IPS-15b (cell line): ENCODE measurements around the gene SETD4.

ENCODE experiments used
- H3K27me3 ChIP-seq: one replicate; pipeline ENCODE4 v1.6.1; 2013; ENCODE audit warnings: low read length; ENCODE audit not compliant: control insufficient read depth, insufficient read depth
- H3K36me3 ChIP-seq: one replicate; pipeline ENCODE4 v1.6.1; 2013; ENCODE audit warnings: low read length; ENCODE audit not compliant: control insufficient read depth, insufficient read depth
- H3K4me1 ChIP-seq: one replicate; pipeline ENCODE4 v1.6.1; 2013; ENCODE audit warnings: mild to moderate bottlenecking, low read length; ENCODE audit not compliant: control insufficient read depth, insufficient read depth
- H3K4me3 ChIP-seq: one replicate; pipeline ENCODE4 v1.5.1; 2013; ENCODE audit warnings: low read depth, low read length
- H3K9ac ChIP-seq: one replicate; pipeline ENCODE4 v1.6.1; 2013; ENCODE audit warnings: low read depth, mild to moderate bottlenecking, low read length
- H3K9me3 ChIP-seq: one replicate; pipeline ENCODE4 v1.6.1; 2013; ENCODE audit warnings: mild to moderate bottlenecking, low read length; ENCODE audit not compliant: control insufficient read depth, insufficient read depth

Gene SETD4

GRCh38 chr21:36038701-36039497 is 21.4 kb downstream of the SETD4 start:
- Histone ChIP-seq H3K27me3 (no peaks in the 10 kb centered on the region), H3K4me3 (no peak overlapping the region), H3K36me3 (peaks cover 46% of the 10 kb centered on the region), H3K9ac (no peak overlapping the region), H3K4me1 (peaks cover 2% of the 10 kb centered on the region), H3K9me3 (no peaks in the 10 kb centered on the region)

- Histone ChIP-seq H3K9ac (no peak overlapping the region), H3K27me3 (no peaks in the 10 kb centered on the region), H3K4me3 (no peak overlapping the region), H3K36me3 (peaks cover 35% of the 10 kb centered on the region), H3K4me1 (peaks cover 2% of the 10 kb centered on the region), H3K9me3 (no peaks in the 10 kb centered on the region)
These were observed 24.9 kb downstream of the SETD4 start for GRCh38 chr21:36035381-36035791.

- Histone ChIP-seq H3K27me3 (no peaks in the 10 kb centered on the region), H3K9ac (no peak overlapping the region), H3K9me3 (no peaks in the 10 kb centered on the region), H3K4me1 (peaks cover 2% of the 10 kb centered on the region), H3K4me3 (no peak overlapping the region), H3K36me3 (peaks cover 28% of the 10 kb centered on the region)
These were observed 26.0 kb downstream of the SETD4 start for GRCh38 chr21:36034211-36034913.

DNA sequence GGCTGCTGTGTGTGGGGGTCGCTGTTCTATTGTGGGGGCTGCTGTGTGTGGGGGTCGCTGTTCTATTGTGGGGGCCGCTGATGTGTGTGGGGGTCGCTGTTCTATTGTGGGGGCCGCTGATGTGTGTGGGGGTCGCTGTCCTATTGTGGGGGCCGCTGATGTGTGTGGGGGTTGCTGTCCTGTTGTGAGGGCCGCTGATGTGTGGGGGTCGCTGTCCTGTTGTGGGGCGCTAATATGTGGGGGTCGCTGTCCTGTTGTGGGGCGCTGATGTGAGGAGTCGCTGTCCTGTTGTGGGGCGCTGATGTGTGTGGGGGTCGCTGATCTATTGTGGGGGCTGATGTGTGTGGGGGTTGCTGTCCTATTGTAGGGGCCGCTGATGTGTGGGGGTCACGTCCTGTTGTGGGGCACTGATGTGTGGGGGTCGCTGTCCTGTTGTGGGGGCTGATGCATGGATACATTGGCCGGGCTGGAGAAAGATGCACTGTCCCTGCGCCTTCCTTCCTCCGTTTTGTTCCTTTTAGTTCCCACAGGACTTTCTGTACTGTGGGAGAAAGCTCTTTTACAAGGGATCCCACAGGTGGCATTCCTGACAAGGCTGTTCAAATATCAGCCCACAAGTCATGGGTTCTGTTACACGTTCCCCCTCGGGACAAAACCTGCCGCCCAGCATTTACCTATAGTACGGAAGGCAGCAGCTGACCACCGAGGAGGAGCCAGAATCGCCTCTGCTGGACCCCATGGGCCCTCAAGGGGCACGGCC is 27.5 kb downstream of the SETD4 start:
- H3K9me3 ChIP-seq, result no peaks in the 10 kb centered on the region
- H3K4me3 ChIP-seq, result no peak overlapping the region
- no peaks in the 10 kb centered on the region for H3K27me3 ChIP-seq
- peaks cover 17% of the 10 kb centered on the region for H3K36me3 ChIP-seq
- no peaks in the 10 kb centered on the region for H3K4me1 ChIP-seq
- no peak overlapping the region for H3K9ac ChIP-seq

- Histone ChIP-seq H3K4me1 (no peaks in the 10 kb centered on the region), H3K9ac (no peak overlapping the region), H3K27me3 (no peaks in the 10 kb centered on the region), H3K9me3 (no peaks in the 10 kb centered on the region), H3K36me3 (peaks cover 11% of the 10 kb centered on the region), H3K4me3 (no peak overlapping the region)
These were observed 29.6 kb downstream of the SETD4 start for GRCh38 chr21:36030581-36031189.

GRCh38 chr21:36029309-36029708 is 31.0 kb downstream of the SETD4 start:
- H3K4me3 ChIP-seq, result no peak overlapping the region
- no peaks in the 10 kb centered on the region for H3K4me1 ChIP-seq
- no peaks in the 10 kb centered on the region for H3K9me3 ChIP-seq
- H3K27me3 ChIP-seq, result no peaks in the 10 kb centered on the region
- peaks cover 3% of the 10 kb centered on the region for H3K36me3 ChIP-seq
- no peak overlapping the region for H3K9ac ChIP-seq

DNA sequence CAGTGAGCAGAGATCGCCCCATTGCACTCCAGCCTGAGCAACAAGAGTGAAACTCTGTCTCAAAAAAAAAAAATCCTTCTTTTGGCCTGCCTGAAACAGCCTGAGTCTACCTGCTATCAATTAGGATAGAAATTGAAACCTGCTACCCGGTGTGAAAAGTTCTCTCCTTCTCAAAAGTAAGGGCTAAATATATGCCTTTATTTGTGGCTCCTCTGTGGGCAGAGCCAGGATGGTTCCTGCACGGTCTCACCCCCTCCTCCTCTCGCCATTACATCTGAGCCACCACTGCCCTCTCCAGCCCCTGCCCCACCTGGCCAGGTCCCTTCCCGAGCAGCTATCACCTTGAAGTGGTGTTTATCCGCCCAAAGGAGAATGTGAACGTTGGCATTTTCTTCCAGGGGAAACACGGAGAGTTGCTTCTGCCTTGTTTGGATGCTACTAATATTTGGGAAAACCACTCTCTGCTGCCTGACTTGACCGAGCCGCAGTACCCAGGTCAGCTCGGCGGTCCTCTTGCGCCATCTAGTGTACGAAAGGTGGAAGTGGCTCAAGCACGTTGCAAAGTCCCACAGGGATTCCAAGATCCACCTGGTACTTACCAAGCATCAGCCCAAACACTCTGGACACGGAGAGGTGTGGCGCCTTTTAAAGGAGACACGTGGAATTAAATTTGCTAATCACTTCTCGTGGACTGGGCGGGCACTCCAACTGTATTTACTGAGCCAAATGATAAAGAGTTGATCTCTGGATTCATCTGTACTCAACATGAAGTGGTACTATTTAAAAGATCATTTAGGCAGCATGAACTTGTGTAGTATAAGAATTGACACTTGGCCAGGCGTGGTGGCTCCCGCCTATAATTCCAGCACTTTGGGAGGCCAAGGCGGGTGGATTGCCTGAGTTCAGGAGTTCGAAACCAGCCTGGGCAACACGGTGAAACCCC is 31.9 kb downstream of the SETD4 start:
- no peaks in the 10 kb centered on the region for H3K4me1 ChIP-seq
- no peaks in the 10 kb centered on the region for H3K27me3 ChIP-seq
- no peaks in the 10 kb centered on the region for H3K9me3 ChIP-seq
- no peak overlapping the region for H3K9ac ChIP-seq
- no peak overlapping the region for H3K4me3 ChIP-seq
- H3K36me3 ChIP-seq, result no peaks in the 10 kb centered on the region

DNA sequence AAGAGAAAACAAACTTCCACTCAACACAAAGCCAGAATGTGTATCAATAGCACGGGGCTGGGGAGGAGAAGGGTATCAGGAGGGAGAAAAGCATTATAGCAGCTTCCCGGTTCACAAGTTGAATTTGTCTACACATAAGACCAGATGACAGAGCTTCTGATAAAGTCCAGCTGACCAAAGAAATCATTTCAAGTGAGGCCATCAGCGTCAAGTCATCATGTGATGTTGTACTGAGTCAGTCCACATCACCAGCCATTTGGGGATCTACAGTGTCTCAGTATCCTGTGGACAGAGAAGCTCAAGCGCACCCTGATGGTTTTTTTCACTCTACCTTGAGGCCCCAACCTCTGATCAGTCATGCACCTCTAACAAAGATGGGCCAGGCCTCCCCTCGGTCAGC is 33.0 kb downstream of the SETD4 start:
- Histone ChIP-seq H3K27me3 (no peaks in the 10 kb centered on the region), H3K4me1 (no peaks in the 10 kb centered on the region), H3K9ac (no peak overlapping the region), H3K4me3 (no peak overlapping the region), H3K36me3 (no peaks in the 10 kb centered on the region), H3K9me3 (no peaks in the 10 kb centered on the region)

DNA sequence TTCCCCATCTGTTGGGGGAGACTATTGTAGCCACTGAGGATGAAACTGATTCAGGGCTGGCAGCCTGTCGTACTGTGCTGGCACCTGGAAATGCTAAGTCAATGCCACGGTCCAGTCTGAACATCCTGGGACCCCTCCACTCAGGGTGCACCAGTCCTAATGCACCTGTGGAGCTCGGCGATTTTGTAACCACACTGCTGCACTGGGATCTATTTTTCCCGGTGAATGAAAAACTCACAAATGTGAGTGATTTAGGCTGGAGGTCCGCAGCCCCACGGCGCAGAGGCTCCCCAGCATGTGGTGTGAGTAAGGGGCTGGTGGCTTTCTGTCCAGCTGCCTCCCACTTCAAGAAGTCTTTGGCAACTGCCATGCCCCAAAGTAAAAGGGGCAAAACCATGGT is 35.5 kb downstream of the SETD4 start:
- H3K9ac ChIP-seq, result no peak overlapping the region
- no peaks in the 10 kb centered on the region for H3K4me1 ChIP-seq
- H3K4me3 ChIP-seq, result no peak overlapping the region
- H3K27me3 ChIP-seq, result no peaks in the 10 kb centered on the region
- no peaks in the 10 kb centered on the region for H3K9me3 ChIP-seq
- H3K36me3 ChIP-seq, result no peaks in the 10 kb centered on the region

- no peaks in the 10 kb centered on the region for H3K4me1 ChIP-seq
- H3K27me3 ChIP-seq, result no peaks in the 10 kb centered on the region
- no peak overlapping the region for H3K4me3 ChIP-seq
- H3K36me3 ChIP-seq, result no peaks in the 10 kb centered on the region
- H3K9ac ChIP-seq, result no peak overlapping the region
- no peaks in the 10 kb centered on the region for H3K9me3 ChIP-seq
These were observed 37.2 kb downstream of the SETD4 start for GRCh38 chr21:36023092-36023480.
